ENCODE data around the gene IL13RA1.
"Not testable (repeated sequence)": the region's sequence is repeated elsewhere in the genome, so short reads cannot be mapped to it uniquely, and the experiment has no call there.

GRCh38 chrX:118817257-118817656 is 89.9 kb downstream of the IL13RA1 start:
- TF ChIP-seq CTCF (IDR thresholded peaks at IDR 0.05 in 4 of 5, conservative IDR thresholded peaks at IDR 0.05 in 1 of 5); POLR2A (IDR thresholded peaks at IDR 0.05): not testable (repeated sequence)
